Loucy (cell line): Measurements from ENCODE around the gene LMOD3.

Source experiments
- H2AFZ ChIP-seq: fragments of 200-600 bp; sonication (generic); 2 replicates; pipeline ENCODE4 v1.6.0; 2016; ENCODE audit warnings: antibody characterized with exemption, mild to moderate bottlenecking, low read length, moderate library complexity
- H3F3A ChIP-seq: fragments of 200-600 bp; 2 replicates; pipeline ENCODE4 v1.6.0; 2016; ENCODE audit warnings: antibody characterized with exemption, low read depth, mild to moderate bottlenecking
- H3K27me3 ChIP-seq: fragments of 200-600 bp; sonication (generic); 2 replicates; pipeline ENCODE4 v1.6.1; 2014; ENCODE audit warnings: low read length, mild to moderate bottlenecking; ENCODE audit not compliant: insufficient read depth, poor library complexity, severe bottlenecking
- H3K36me3 ChIP-seq: fragments of 200-600 bp; sonication (generic); 2 replicates; pipeline ENCODE4 v1.6.1; 2016; ENCODE audit warnings: low read length; ENCODE audit not compliant: insufficient read depth
- H3K4me1 ChIP-seq: fragments of 200-600 bp; sonication (generic); 2 replicates; pipeline ENCODE4 v1.5.1; 2014; ENCODE audit warnings: low read length, mild to moderate bottlenecking; ENCODE audit not compliant: insufficient read depth, poor library complexity, severe bottlenecking
- H3K4me2 ChIP-seq: fragments of 200-600 bp; sonication (generic); 2 replicates; pipeline ENCODE4 v1.6.0; 2014; ENCODE audit warnings: antibody characterized with exemption, low read length, low read depth, mild to moderate bottlenecking; ENCODE audit not compliant: poor library complexity, severe bottlenecking
- H3K4me3 ChIP-seq: fragments of 200-600 bp; sonication (generic); 2 replicates; pipeline ENCODE4 v1.5.1; 2014; ENCODE audit warnings: low read length, mild to moderate bottlenecking, mixed read lengths; ENCODE audit not compliant: poor library complexity, severe bottlenecking
- H3K79me2 ChIP-seq: fragments of 200-600 bp; sonication (generic); 2 replicates; pipeline ENCODE4 v1.6.1; 2014; ENCODE audit warnings: low read length; ENCODE audit not compliant: insufficient read depth
- H3K9ac ChIP-seq: fragments of 200-600 bp; sonication (generic); 2 replicates; pipeline ENCODE4 v1.6.0; 2014; ENCODE audit warnings: mild to moderate bottlenecking, low read depth, low read length, moderate library complexity; ENCODE audit not compliant: poor library complexity, severe bottlenecking
- H3K9me2 ChIP-seq: fragments of 200-600 bp; sonication (generic); replicated peaks from 2 replicates; pipeline ENCODE4 v1.6.1; 2016; ENCODE audit warnings: low read depth, low read length, mixed read lengths
- H3K9me3 ChIP-seq: fragments of 200-600 bp; sonication (generic); 2 replicates; pipeline ENCODE4 v1.6.1; 2014; ENCODE audit warnings: mild to moderate bottlenecking, antibody characterized with exemption, low read length, low read depth; ENCODE audit not compliant: insufficient read depth
- H4K20me1 ChIP-seq: fragments of 200-600 bp; sonication (generic); 2 replicates; pipeline ENCODE4 v1.6.0; 2014; ENCODE audit warnings: antibody characterized with exemption, low read length, mild to moderate bottlenecking; ENCODE audit not compliant: insufficient read depth, poor library complexity, severe bottlenecking
- EZH2phosphoT487 ChIP-seq: fragments of 200-600 bp; IDR thresholded peaks from 2 replicates; pipeline ENCODE4 v1.6.1; 2018; ENCODE audit warnings: antibody characterized with exemption, mild to moderate bottlenecking, moderate library complexity, borderline replicate concordance
- TF ChIP-seq, protein P1 (sequence below): fragments of 200-600 bp; sonication (generic); conservative IDR thresholded peaks from 2 replicates; pipeline ENCODE4 v1.5.1; 2014; ENCODE audit warnings: mild to moderate bottlenecking, antibody characterized with exemption, low read length

LMOD3 gene

DNA sequence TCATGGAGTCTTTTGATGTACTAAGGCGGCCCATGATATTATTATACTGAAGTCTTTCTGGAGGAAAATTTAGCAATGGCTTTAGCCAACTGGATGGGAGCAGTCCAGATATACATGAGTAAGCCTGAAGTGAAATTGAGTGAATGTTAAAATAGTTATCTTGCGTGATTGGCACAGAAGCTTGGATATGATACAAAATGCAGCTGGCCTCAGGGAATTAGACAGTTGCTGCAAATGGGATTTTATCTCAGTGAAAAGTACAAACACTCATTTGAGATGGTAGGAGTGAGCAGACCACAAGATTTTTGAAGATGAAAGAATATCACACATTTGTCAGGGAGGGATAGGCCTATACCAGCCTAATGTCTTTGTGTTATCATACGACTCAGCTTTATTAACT, 8.9 kb downstream of the LMOD3 start:
- Histone ChIP-seq H4K20me1 (no peaks in the 10 kb centered on the region), H3K36me3 (no peaks in the 10 kb centered on the region), H3K27me3 (no peaks in the 10 kb centered on the region), H3K4me2 (no peak overlapping the region), H3K4me3 (no peak overlapping the region), H3K9me3 (no peaks in the 10 kb centered on the region), H3F3A (no peaks in the 10 kb centered on the region), H2AFZ (no peak overlapping the region), H3K9ac (no peak overlapping the region), H3K4me1 (no peaks in the 10 kb centered on the region), H3K9me2 (no peaks in the 10 kb centered on the region), H3K79me2 (no peaks in the 10 kb centered on the region)
- TF ChIP-seq EZH2phosphoT487, result no peak
- TF ChIP-seq, protein P1, sequence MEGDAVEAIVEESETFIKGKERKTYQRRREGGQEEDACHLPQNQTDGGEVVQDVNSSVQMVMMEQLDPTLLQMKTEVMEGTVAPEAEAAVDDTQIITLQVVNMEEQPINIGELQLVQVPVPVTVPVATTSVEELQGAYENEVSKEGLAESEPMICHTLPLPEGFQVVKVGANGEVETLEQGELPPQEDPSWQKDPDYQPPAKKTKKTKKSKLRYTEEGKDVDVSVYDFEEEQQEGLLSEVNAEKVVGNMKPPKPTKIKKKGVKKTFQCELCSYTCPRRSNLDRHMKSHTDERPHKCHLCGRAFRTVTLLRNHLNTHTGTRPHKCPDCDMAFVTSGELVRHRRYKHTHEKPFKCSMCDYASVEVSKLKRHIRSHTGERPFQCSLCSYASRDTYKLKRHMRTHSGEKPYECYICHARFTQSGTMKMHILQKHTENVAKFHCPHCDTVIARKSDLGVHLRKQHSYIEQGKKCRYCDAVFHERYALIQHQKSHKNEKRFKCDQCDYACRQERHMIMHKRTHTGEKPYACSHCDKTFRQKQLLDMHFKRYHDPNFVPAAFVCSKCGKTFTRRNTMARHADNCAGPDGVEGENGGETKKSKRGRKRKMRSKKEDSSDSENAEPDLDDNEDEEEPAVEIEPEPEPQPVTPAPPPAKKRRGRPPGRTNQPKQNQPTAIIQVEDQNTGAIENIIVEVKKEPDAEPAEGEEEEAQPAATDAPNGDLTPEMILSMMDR, result no peak

DNA sequence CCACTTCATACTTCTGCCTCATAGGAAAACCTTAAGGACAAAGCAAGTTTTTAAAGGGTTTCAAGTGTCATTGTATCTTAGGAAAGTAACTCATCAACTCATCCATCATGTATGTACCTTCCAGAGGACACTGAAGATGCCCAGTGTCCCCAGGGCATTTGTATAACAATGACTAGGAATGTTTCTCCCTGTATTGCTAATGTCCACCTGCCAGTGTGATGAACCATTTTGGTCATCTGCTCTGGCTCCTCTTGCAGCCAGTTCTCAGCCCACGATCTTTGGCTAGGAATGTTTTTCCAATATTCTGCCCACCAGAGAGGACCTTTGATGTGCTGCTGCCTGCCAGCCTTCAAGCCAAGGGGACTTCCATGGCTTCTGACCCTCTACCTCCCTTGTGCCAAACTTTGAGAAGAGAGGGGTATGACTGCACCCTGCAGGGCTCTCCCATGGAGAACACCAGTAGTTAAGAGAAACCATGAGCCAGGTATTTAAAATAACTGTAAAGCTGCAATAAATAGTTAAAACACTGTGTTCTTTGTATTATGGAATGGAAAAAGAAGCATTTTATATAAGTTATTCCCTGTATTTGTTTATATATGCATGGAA, 11.4 kb downstream of the LMOD3 start:
- no peaks in the 10 kb centered on the region for H3K9me2 ChIP-seq
- H3K79me2 ChIP-seq, result no peaks in the 10 kb centered on the region
- peaks cover 3% of the 10 kb centered on the region; the same call in 1 of the 2 replicates for H3K36me3 ChIP-seq
- H2AFZ ChIP-seq, result no peak overlapping the region
- no peak overlapping the region for H3K4me2 ChIP-seq
- no peak for TF ChIP-seq EZH2phosphoT487
- TF ChIP-seq, protein P1, result peak; percentile 40
- no peak overlapping the region for H3K9ac ChIP-seq
- H3K4me1 ChIP-seq, result no peaks in the 10 kb centered on the region
- no peaks in the 10 kb centered on the region for H3K27me3 ChIP-seq
- no peaks in the 10 kb centered on the region for H3K9me3 ChIP-seq
- H3F3A ChIP-seq, result no peaks in the 10 kb centered on the region
- no peak overlapping the region for H3K4me3 ChIP-seq
- H4K20me1 ChIP-seq, result no peaks in the 10 kb centered on the region

DNA sequence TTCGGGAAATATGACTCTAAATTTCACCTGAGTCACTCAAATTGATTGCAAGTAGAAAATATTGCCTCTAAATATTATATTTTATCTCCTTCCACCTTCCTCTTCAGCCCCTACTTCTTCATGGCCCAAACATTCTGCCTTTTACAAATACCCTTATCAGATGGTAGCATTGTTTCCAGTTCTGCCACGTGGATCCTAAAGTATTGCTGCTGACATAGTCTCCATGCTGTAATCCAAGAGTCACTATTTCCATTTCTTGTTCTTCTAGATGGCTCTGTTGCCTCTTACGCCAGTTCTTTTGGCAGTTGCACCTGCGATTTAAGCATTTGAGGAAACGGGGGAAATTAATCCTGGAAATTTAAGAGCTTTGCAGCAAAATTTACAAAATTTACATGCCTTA, 13.6 kb downstream of the LMOD3 start:
- no peaks in the 10 kb centered on the region for H3K79me2 ChIP-seq
- H3F3A ChIP-seq, result no peaks in the 10 kb centered on the region
- H3K4me1 ChIP-seq, result no peaks in the 10 kb centered on the region
- no peak overlapping the region for H3K9ac ChIP-seq
- H3K9me3 ChIP-seq, result no peaks in the 10 kb centered on the region
- no peaks in the 10 kb centered on the region for H3K9me2 ChIP-seq
- H3K4me2 ChIP-seq, result no peak overlapping the region
- H2AFZ ChIP-seq, result no peak overlapping the region
- no peaks in the 10 kb centered on the region for H4K20me1 ChIP-seq
- peaks cover 25% of the 10 kb centered on the region; the same call in 1 of the 2 replicates for H3K36me3 ChIP-seq
- no peak for TF ChIP-seq EZH2phosphoT487
- TF ChIP-seq, protein P1, result no peak
- H3K27me3 ChIP-seq, result no peaks in the 10 kb centered on the region
- no peak overlapping the region for H3K4me3 ChIP-seq
